Measurements from ENCODE around the gene RPS4Y1.
A peak's percentile ranks its signal among the peaks of the same experiment; 100 is the strongest.

Gene RPS4Y1

GRCh38 chrY:2883561-2883960 is 42.2 kb downstream of the RPS4Y1 start:
- DNase-seq (ENCODE audit: low read depth in 2 of 2), result no peak

DNA sequence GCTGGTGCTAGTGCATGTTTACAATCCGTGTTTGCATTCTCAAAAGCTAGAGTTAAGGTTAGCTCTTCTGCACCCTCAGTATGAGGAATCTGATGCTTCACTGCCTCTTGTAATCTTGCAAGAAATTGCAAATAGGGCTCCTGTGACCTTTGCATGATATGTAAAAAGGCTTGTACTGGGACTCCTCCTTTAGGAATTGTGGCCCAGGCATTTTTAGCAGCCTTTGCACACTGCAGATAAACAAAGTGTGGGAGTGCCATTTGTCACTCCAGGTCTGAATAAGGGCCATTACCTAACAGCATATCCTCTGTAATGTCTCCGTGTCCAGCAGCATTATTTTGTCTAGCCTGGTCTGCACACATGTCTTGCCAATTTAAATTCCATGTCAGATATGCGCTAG is 44.5 kb downstream of the RPS4Y1 start:
- no peak for DNase-seq (ENCODE audit: low read depth in 2 of 2)

GRCh38 chrY:2887386-2887785 is 46.0 kb downstream of the RPS4Y1 start:
- DNase-seq (ENCODE audit: low read depth in 2 of 2), result no peak

DNA sequence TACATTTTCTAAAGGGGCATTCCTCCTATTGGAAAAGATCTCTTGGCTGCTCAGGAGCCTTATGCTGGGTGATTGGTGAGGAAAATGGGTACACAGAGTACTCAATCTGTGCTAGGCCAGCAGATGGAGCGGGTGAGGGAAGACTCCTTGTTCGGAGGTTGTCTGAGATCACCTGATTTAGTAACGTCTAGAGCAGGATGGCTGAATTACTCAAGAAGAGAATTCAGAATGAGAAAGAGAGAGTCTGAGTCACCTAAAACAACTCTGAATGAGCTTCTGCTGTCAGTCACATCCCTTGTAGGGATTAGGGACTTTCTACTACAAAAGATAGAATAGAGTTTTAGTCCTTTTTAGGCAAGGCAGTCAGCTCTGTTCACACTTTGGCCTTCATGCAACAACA is 46.6 kb downstream of the RPS4Y1 start:
- no peak for DNase-seq (ENCODE audit: low read depth in 2 of 2)

DNA sequence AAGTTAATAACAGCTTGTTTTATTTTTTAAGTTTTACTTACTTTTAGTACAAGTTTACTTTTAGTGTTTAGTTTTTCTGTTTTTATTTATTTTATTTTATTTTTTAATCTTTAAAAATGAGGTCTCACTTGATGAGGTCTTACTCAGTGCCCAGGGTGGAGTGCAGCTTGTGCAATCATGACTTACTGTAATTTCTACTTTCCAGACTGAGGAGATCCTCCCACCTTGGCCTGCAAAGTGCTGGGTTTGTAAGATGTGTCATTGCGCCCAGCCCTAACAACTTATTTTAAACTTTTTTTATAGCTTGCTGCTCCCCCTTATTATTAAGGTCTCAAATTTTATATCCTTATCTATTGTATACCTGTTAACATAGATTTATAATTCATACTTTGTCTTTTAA is 52.1 kb downstream of the RPS4Y1 start:
- DNase-seq (ENCODE audit: low read depth in 2 of 2), result no peak

DNA sequence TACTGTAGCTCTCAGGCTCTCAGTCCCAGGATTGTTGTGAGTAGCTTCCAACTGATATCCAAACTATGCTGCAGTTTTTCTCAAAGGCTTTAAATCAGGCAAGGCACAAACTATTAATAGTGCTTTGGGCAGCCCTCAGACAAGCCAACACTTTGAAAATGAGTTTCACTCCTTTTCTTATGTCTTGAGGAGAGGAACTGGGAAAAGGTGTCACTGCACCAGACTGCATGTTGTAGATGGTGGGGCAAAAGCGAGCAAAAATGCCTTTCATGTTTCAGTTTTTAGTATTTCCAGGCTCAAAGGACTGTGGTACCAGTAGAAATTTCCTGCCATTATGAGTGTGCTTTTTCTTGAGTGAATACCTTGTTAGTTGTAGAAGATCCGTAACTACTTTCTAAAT is 54.6 kb downstream of the RPS4Y1 start:
- no peak for DNase-seq (ENCODE audit: low read depth in 2 of 2)

DNA sequence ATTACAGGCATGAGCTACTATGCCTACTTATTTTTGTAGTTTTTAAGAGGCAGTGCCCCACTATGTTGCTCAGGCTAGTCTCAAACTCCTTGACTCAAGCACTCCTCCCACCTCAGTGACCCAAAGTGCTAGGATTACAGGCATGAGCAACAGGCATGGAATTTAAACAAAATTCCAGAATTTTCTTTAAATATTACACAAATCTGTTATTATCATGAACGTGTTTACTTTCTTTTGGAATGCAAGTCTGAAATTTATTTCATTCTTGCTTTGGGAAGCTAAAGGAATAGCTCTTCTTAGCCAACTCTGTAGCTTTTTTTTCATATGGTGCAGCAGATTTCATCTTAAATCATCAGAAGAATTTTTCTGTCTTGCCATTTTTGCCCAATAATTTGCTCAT is 66.0 kb downstream of the RPS4Y1 start:
- DNase-seq (ENCODE audit: low read depth in 2 of 2), result no peak

GRCh38 chrY:2913066-2913815 is 71.8 kb downstream of the RPS4Y1 start:
- peak in 1 of 2 donors; percentile 12 for DNase-seq (ENCODE audit: low read depth in 2 of 2)

All from stimulated activated CD8-positive, alpha-beta memory T cell treated with anti-CD3 and anti-CD28 coated beads, Interleukin-7, amount 100 ng/mL, for 4 hours (primary cell).